ENCODE results near the gene GABRB3. TPM values are rescaled to one million over a fixed set of nuclear protein-coding genes. Genes with fewer than 3 reads are reported as not detected.

GABRB3 gene
- total RNA-seq, 4 donors from 2014 or later: 0.67 to 2.3 (median 1.4) TPM

- Histone ChIP-seq H3K27ac (no peak overlapping the region), H3K9me3 (no peaks in the 10 kb centered on the region), H3K4me3 (no peak overlapping the region), H3K27me3 (no peaks in the 10 kb centered on the region), H3K36me3 (no peaks in the 10 kb centered on the region), H3K4me1 (no peaks in the 10 kb centered on the region)
- no peak for TF ChIP-seq POLR2A (IDR thresholded peaks at IDR 0.05)
- TF ChIP-seq, protein P1, sequence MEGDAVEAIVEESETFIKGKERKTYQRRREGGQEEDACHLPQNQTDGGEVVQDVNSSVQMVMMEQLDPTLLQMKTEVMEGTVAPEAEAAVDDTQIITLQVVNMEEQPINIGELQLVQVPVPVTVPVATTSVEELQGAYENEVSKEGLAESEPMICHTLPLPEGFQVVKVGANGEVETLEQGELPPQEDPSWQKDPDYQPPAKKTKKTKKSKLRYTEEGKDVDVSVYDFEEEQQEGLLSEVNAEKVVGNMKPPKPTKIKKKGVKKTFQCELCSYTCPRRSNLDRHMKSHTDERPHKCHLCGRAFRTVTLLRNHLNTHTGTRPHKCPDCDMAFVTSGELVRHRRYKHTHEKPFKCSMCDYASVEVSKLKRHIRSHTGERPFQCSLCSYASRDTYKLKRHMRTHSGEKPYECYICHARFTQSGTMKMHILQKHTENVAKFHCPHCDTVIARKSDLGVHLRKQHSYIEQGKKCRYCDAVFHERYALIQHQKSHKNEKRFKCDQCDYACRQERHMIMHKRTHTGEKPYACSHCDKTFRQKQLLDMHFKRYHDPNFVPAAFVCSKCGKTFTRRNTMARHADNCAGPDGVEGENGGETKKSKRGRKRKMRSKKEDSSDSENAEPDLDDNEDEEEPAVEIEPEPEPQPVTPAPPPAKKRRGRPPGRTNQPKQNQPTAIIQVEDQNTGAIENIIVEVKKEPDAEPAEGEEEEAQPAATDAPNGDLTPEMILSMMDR (IDR thresholded peaks at IDR 0.05): no peak
- WGBS, 2 donors: 72 to 75% methylated on average over 9 of the region's 9 CpGs
- intact Hi-C loops (cut with DNase I): no loop called here
- no peak for DNase-seq
Measured at GRCh38 chr15:26639966-26640365, 132.9 kb downstream of the GABRB3 start.

GRCh38 chr15:26635614-26636013 lies 137.3 kb downstream of the GABRB3 start:
- DNase-seq: no peak
- Histone ChIP-seq H3K4me1 (no peaks in the 10 kb centered on the region), H3K27ac (no peak overlapping the region), H3K9me3 (no peaks in the 10 kb centered on the region), H3K4me3 (no peak overlapping the region), H3K36me3 (no peaks in the 10 kb centered on the region), H3K27me3 (no peaks in the 10 kb centered on the region)
- intact Hi-C loops (cut with DNase I): no loop called here
- TF ChIP-seq, protein P1 (IDR thresholded peaks at IDR 0.05): no peak
- TF ChIP-seq POLR2A (IDR thresholded peaks at IDR 0.05): no peak
- 68 to 71% methylated on average over 2 of the region's 2 CpGs for WGBS, 2 donors

GRCh38 chr15:26635105-26635504 lies 137.8 kb downstream of the GABRB3 start:
- no peaks in the 10 kb centered on the region for H3K27me3 ChIP-seq
- H3K4me3 ChIP-seq: no peak overlapping the region
- H3K27ac ChIP-seq: no peak overlapping the region
- intact Hi-C loops (cut with DNase I): no loop called here
- H3K9me3 ChIP-seq: no peaks in the 10 kb centered on the region
- H3K36me3 ChIP-seq: no peaks in the 10 kb centered on the region
- 43 to 67% methylated on average over 2 of the region's 2 CpGs for whole genome bisulfite sequencing, 2 donors
- DNase-seq: no peak
- no peaks in the 10 kb centered on the region for H3K4me1 ChIP-seq
- TF ChIP-seq, protein P1 (IDR thresholded peaks at IDR 0.05): no peak
- TF ChIP-seq POLR2A (IDR thresholded peaks at IDR 0.05): no peak

GRCh38 chr15:26634319-26634718 lies 138.5 kb downstream of the GABRB3 start:
- no peaks in the 10 kb centered on the region for H3K36me3 ChIP-seq
- peaks cover 0 to 1% (median 0%) of the 10 kb centered on the region in 3 donors for H3K9me3 ChIP-seq
- no peak for DNase-seq
- WGBS, 2 donors: 61 to 86% methylated on average over 5 of the region's 5 CpGs
- H3K27me3 ChIP-seq: no peaks in the 10 kb centered on the region
- H3K4me1 ChIP-seq: no peaks in the 10 kb centered on the region
- intact Hi-C loops (cut with DNase I): no loop called here
- no peak for TF ChIP-seq POLR2A (IDR thresholded peaks at IDR 0.05)
- TF ChIP-seq, protein P1 (IDR thresholded peaks at IDR 0.05): no peak
- H3K27ac ChIP-seq: no peak overlapping the region
- H3K4me3 ChIP-seq: no peak overlapping the region

DNA sequence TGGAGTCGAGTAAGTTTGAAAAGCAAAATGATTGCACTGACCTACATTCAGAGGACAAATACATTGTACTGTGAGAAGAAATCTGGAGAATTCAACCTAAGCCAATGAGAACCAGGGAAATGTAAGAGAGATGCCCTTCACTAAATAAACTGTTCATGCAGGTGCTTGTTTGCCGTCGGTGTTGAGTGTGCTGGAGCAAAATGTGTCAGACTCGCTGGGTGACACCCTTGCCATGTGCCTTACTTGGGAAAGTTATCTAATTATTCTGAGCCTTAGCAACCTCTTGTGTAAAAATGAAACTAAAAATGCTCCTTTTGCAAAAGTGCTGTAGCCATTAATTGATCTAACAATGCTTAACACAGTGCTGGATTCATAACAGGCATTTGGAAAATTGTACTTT lies 140.4 kb downstream of the GABRB3 start:
- no peak for DNase-seq
- 10 to 34% methylated on average over 4 of the region's 4 CpGs for WGBS, 2 donors
- H3K4me3 ChIP-seq: no peak overlapping the region
- H3K4me1 ChIP-seq: no peaks in the 10 kb centered on the region
- H3K9me3 ChIP-seq: peaks cover 0 to 7% (median 5%) of the 10 kb centered on the region in 3 donors
- TF ChIP-seq, protein P1 (IDR thresholded peaks at IDR 0.05): no peak
- no peak for TF ChIP-seq POLR2A (IDR thresholded peaks at IDR 0.05)
- H3K36me3 ChIP-seq: no peaks in the 10 kb centered on the region
- H3K27ac ChIP-seq: no peak overlapping the region
- no peaks in the 10 kb centered on the region for H3K27me3 ChIP-seq
- intact Hi-C loops (cut with DNase I): no loop called here
